GM23338 (cell line): Measurements from ENCODE around the gene ADGRV1.

Source experiments
- CTCF ChIP-seq, 2 experiments: fragments of 200-600 bp in 1 of 2; sonication (generic) in 1 of 2; conservative IDR thresholded peaks; 2 replicates each; pipeline versions ENCODE4 v1.5.1 to v1.6.1; 2016 to 2017; ENCODE audit warnings: antibody characterized with exemption in 2 of 2, low read depth in 2 of 2, mild to moderate bottlenecking in 2 of 2, moderate library complexity in 1 of 2
- ETS1 ChIP-seq: IDR thresholded peaks from 2 replicates; pipeline ENCODE4 v1.6.1; 2016; ENCODE audit warnings: antibody characterized with exemption
- EZH2 ChIP-seq: fragments of 200-600 bp; sonication (generic); IDR thresholded peaks from one replicate; pipeline ENCODE4 v1.8.0; 2017; ENCODE audit warnings: antibody characterized with exemption, mild to moderate bottlenecking, low read depth; ENCODE audit not compliant: unreplicated experiment
- EZH2phosphoT487 ChIP-seq: fragments of 200-600 bp; sonication (generic); IDR thresholded peaks from one replicate; pipeline ENCODE4 v1.8.1; 2018; ENCODE audit warnings: antibody characterized with exemption; ENCODE audit not compliant: unreplicated experiment
- JUNB ChIP-seq: IDR thresholded peaks from one replicate; pipeline ENCODE4 v1.6.1; 2016; ENCODE audit warnings: antibody characterized with exemption; ENCODE audit not compliant: unreplicated experiment
- NANOG ChIP-seq: IDR thresholded peaks from 2 replicates; pipeline ENCODE4 v1.6.1; 2016; ENCODE audit warnings: antibody characterized with exemption, borderline replicate concordance
- POLR2AphosphoS5 ChIP-seq: IDR thresholded peaks from 2 replicates; pipeline ENCODE4 v1.6.1; 2016; ENCODE audit warnings: antibody characterized with exemption, low read depth
- REST ChIP-seq: IDR thresholded peaks from one replicate; pipeline ENCODE4 v1.6.1; 2018; ENCODE audit warnings: antibody characterized with exemption; ENCODE audit not compliant: unreplicated experiment
- ZNF114 ChIP-seq: fragments of 250-450 bp; sonication (Bioruptor Pico); IDR thresholded peaks from 2 replicates; pipeline ENCODE4 v1.5.0; 2020; ENCODE audit warnings: mild to moderate bottlenecking, moderate library complexity

GRCh38 chr5:91206103-91206502, 647.5 kb downstream of the ADGRV1 start:
- TF ChIP-seq CTCF (conservative IDR thresholded peaks at IDR 0.05; ENCODE audit: low read depth in 2 of 2) (no peak), POLR2AphosphoS5 (no peak), ZNF114 (CRISPR knock-in tag) (no peak), EZH2 (no peak), EZH2phosphoT487 (no peak), REST (no peak), ETS1 (no peak), JUNB (no peak), NANOG (no peak)
